PC-3 (cell line): ENCODE measurements around the gene FGFBP2.

ENCODE experiments used
- CTCF ChIP-seq: fragments of 300-600 bp; sonication (generic); conservative IDR thresholded peaks from 2 replicates; pipeline ENCODE4 v1.5.1; 2017; ENCODE audit warnings: antibody characterized with exemption, low read depth, mild to moderate bottlenecking, low read length
- EZH2 ChIP-seq: fragments of 300-600 bp; sonication (generic); IDR thresholded peaks from one replicate; pipeline ENCODE4 v1.6.1; 2017; ENCODE audit warnings: antibody characterized with exemption, mild to moderate bottlenecking, low read length; ENCODE audit not compliant: unreplicated experiment

- TF ChIP-seq EZH2: no peak
- TF ChIP-seq CTCF: no peak
Measured at GRCh38 chr4:15936495-15936894, 26.5 kb downstream of the FGFBP2 start.
